ENCODE data around the gene IQCE. TPM values are rescaled to one million over a fixed set of nuclear protein-coding genes. Genes with fewer than 3 reads are reported as not detected.

IQCE gene
- total RNA-seq, 1 donor from 2014 or later: 32.0 TPM

GRCh38 chr7:2546776-2547586, 11.8 kb upstream of the IQCE start:
- intact Hi-C loops (cut with DNase I): no loop called here
- Histone ChIP-seq H3K27me3 (ENCODE audit: low read depth) (no peaks in the 10 kb centered on the region), H3K4me1 (no peaks in the 10 kb centered on the region), H3K27ac (no peak overlapping the region), H3K9me3 (no peaks in the 10 kb centered on the region), H3K4me3 (no peak overlapping the region), H3K36me3 (peaks cover 88% of the 10 kb centered on the region)
- TF ChIP-seq CTCF (IDR thresholded peaks at IDR 0.05): no peak
- no peak for DNase-seq
- ATAC-seq: no peak

GRCh38 chr7:2551418-2551817, 7.4 kb upstream of the IQCE start:
- Histone ChIP-seq H3K4me3 (no peak overlapping the region), H3K27me3 (ENCODE audit: low read depth) (no peaks in the 10 kb centered on the region), H3K36me3 (peaks cover 55% of the 10 kb centered on the region), H3K4me1 (peaks cover 21% of the 10 kb centered on the region), H3K27ac (no peak overlapping the region), H3K9me3 (no peaks in the 10 kb centered on the region)
- intact Hi-C loops (cut with DNase I): no loop called here
- TF ChIP-seq CTCF (IDR thresholded peaks at IDR 0.05): no peak
- DNase-seq (no peak), ATAC-seq (no peak)

- peaks cover 39% of the 10 kb centered on the region for H3K36me3 ChIP-seq
- TF ChIP-seq CTCF (IDR thresholded peaks at IDR 0.05): no peak
- no peak overlapping the region for H3K27ac ChIP-seq
- no peak overlapping the region for H3K4me3 ChIP-seq
- no peaks in the 10 kb centered on the region for H3K9me3 ChIP-seq
- no peaks in the 10 kb centered on the region for H3K27me3 ChIP-seq (ENCODE audit: low read depth)
- DNase-seq (peak; percentile 6), ATAC-seq (no peak)
- intact Hi-C loops (cut with DNase I): no loop called here
- H3K4me1 ChIP-seq: peaks cover 27% of the 10 kb centered on the region
Observed at GRCh38 chr7:2553108-2553507, 5.7 kb upstream of the IQCE start.

- ATAC-seq (no peak), DNase-seq (peak; percentile 39)
- no peaks in the 10 kb centered on the region for H3K27me3 ChIP-seq (ENCODE audit: low read depth)
- H3K4me3 ChIP-seq: peak overlapping the region; percentile 98
- H3K4me1 ChIP-seq: peaks cover 32% of the 10 kb centered on the region
- H3K27ac ChIP-seq: peak overlapping the region; percentile 99
- intact Hi-C loops (cut with DNase I): no loop called here
- H3K36me3 ChIP-seq: peaks cover 30% of the 10 kb centered on the region
- no peak for TF ChIP-seq CTCF (IDR thresholded peaks at IDR 0.05)
- no peaks in the 10 kb centered on the region for H3K9me3 ChIP-seq
Observed at GRCh38 chr7:2553831-2554581, 4.8 kb upstream of the IQCE start.

GRCh38 chr7:2554661-2555111, 4.1 kb upstream of the IQCE start:
- intact Hi-C loops (cut with DNase I): no loop called here
- no peak for TF ChIP-seq CTCF (IDR thresholded peaks at IDR 0.05)
- H3K9me3 ChIP-seq: no peaks in the 10 kb centered on the region
- H3K27ac ChIP-seq: peak overlapping the region; percentile 99
- H3K4me3 ChIP-seq: peak overlapping the region; percentile 98
- peaks cover 23% of the 10 kb centered on the region for H3K36me3 ChIP-seq
- DNase-seq: peak; percentile 41
- H3K4me1 ChIP-seq: peaks cover 37% of the 10 kb centered on the region
- H3K27me3 ChIP-seq (ENCODE audit: low read depth): no peaks in the 10 kb centered on the region
- ATAC-seq: no peak
